GM21619 (cell line): ENCODE measurements around the gene AZU1.
"Not testable (repeated sequence)": the region's sequence is repeated elsewhere in the genome, so short reads cannot be mapped to it uniquely, and the experiment has no call there.

Experiments used
- ATAC-seq: cut with Tn5 transposase; IDR thresholded peaks from one replicate; pipeline ENCODE4 v1.9.1; 2021; ENCODE audit not compliant: unreplicated experiment

Gene AZU1

GRCh38 chr19:852136-853013 lies 24.7 kb downstream of the AZU1 start, which contains the start of gene ELANE:
Gene ELANE (plus strand): TSS chr19:852303. CDS start chr19:852329, 26 bp downstream.
- no peak for ATAC-seq

GRCh38 chr19:853014-853585 lies 25.5 kb downstream of the AZU1 start:
- ATAC-seq, result no peak

DNA sequence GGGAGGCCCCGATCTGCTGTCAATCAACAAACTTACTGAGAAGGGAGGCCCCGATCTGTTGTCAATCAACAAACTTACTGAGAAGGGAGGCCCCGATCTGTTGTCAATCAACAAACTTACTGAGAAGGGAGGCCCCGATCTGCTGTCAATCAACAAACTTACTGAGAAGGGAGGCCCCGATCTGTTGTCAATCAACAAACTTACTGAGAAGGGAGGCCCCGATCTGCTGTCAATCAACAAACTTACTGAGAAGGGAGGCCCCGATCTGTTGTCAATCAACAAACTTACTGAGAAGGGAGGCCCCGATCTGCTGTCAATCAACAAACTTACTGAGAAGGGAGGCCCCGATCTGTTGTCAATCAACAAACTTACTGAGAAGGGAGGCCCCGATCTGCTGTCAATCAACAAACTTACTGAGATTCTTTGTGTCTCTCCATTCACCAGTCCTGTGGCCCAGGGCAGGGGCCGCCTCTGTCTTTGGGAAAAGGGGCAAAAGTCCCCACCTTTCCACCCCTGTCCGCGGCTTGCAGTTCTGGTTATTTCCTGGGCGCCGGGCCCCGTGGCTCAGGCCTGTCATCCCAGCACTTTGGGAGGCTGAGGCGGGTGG lies 26.1 kb downstream of the AZU1 start:
- ATAC-seq, result not testable (repeated sequence)

DNA sequence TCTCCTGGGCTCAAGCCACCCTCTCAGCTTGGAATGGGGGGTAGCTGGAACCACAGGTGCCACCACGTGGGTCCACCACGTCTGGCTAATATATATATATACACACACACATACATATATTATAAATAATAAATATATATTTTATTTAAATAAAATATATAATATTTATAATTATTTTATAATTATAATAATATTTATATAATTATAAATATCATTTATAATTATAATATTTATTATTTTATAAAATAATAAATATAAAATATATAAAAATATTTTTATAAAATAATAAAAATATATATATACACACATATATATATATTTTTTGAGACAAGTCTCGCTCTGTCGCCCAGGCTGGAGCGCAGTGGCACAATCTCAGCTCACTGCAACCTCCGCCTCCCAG lies 26.9 kb downstream of the AZU1 start:
- no peak for ATAC-seq

- ATAC-seq, result no peak
These were observed 27.5 kb downstream of the AZU1 start for GRCh38 chr19:855142-855541.

DNA sequence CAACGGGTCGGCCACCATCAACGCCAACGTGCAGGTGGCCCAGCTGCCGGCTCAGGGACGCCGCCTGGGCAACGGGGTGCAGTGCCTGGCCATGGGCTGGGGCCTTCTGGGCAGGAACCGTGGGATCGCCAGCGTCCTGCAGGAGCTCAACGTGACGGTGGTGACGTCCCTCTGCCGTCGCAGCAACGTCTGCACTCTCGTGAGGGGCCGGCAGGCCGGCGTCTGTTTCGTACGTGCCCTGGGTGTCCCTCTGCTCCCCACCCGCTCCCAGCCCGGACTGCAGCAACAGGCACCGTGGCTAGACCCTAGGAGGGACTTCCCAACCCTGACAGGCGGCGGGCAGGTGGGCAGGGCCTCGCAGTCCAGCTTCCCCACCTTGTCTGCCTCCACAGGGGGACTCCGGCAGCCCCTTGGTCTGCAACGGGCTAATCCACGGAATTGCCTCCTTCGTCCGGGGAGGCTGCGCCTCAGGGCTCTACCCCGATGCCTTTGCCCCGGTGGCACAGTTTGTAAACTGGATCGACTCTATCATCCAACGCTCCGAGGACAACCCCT lies 28.0 kb downstream of the AZU1 start:
- ATAC-seq, result no peak

GRCh38 chr19:858284-858683 lies 30.6 kb downstream of the AZU1 start:
- ATAC-seq, result no peak

GRCh38 chr19:858868-859843 lies 31.5 kb downstream of the AZU1 start, which contains the start of gene CFD:
Gene CFD (plus strand): TSS chr19:859664. CDS start chr19:859690, 26 bp downstream.
- no peak for ATAC-seq

GRCh38 chr19:861141-861755 lies 33.6 kb downstream of the AZU1 start:
- ATAC-seq, result no peak

DNA sequence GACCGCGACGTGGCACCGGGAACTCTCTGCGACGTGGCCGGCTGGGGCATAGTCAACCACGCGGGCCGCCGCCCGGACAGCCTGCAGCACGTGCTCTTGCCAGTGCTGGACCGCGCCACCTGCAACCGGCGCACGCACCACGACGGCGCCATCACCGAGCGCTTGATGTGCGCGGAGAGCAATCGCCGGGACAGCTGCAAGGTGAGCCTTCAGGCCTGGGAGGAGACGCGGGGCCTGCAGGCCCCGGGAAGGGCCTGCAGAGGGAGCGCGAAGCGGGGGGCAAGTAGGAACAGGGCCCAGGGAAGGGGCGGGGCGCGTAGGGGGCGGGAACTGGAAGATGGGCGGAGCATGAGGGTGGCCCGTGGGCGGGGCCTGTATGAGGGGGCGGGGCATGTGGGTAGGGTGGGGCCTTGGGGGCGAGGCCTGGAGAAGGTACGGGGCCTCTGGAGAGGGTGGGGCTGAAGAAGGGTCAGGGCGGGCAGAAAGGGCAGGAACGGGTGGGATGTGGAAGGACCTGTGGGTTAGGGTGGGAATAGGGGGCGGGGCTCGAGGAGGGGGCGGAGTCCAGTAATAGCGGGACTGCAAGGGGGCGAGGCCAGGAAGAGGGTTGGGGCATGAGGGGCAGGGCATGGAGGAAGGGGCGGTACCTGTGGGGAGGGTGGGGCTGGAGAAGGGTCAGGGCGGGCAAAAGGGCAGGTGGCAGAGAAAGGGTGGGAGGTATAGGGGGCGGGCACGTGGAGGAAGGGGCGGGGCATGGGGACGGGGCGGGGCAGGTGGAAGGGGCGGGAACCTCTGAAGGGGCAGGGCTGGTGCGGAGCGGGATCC lies 34.3 kb downstream of the AZU1 start:
- no peak for ATAC-seq

GRCh38 chr19:862581-863314 lies 35.1 kb downstream of the AZU1 start:
- ATAC-seq, result no peak

- ATAC-seq, result no peak
These were observed 35.6 kb downstream of the AZU1 start for GRCh38 chr19:863315-863620.

DNA sequence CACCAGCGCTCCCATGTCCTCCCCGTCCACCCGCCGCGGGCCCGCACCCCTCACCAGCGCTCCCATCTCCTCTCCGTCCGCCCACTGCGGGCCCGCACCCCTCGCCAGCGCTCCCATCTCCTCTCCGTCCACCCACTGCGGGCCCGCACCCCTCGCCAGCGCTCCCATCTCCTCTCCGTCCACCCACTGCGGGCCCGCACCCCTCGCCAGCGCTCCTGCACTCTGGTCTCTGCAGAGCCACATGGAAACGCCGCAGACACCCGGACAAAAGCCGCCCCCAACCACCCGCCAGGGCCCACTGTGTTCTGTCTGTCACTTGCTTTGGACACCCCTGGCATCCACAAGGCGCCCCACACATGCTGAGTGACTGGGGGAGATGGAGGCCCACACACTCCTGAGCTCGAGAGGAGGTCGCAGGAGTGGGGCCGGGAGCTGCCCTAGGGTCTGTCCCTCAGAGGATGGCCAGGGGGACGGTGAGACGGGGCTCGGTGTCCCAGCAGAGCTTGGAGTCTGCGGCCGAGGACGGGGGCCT lies 39.2 kb downstream of the AZU1 start:
- ATAC-seq, result no peak

DNA sequence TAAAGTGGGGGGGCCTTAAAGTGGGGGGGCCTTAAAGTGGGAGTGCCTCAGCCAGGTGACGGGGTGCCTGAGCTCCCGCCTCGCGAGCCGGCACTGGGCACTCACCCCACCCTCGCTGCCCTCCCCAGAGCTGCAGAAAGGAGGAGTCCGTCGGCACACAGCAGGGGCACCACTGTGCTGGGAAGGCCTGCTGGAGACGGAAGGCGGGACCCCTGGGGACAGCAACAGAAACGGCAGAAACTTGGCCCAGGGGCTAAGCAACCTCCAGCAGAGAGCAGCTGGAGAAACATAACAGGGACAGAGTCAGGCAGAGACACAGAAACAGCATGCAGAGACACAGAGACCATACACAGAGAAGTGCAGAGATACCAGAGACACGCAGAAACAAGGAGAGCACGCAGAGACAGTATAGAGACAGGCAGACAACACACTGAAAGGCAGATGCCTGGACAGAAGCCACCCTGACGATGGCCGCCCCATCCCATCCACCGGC lies 39.7 kb downstream of the AZU1 start:
- no peak for ATAC-seq

DNA sequence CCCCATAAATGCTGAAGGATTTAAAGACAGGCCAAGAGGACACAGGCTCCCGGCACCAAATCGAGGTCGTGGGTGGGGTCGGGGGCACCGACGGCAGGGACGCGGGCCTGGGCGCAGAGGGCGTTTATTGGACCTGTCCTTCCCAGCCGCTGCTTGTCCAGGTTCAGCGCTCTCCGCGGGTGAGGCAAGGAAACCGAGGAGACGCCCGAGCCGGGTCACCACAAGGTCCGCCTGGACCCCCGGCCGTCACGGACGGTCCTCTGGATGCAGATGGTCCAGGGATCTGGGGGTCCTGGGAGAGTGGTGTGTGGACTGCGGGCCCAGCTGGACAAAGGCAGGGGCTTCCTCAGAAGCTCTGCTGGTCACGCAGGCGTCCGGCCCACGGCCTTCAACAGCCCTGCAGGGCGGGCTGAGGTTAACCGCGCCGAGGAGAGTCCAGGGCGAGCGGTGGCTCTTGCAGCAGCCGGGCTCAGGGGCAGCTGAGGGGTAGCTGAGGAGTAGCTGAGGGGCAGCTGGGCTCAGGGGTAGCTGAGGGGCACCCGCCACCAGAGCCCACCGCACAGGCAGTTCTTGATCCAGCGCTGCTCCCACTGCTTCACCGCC lies 40.3 kb downstream of the AZU1 start:
- ATAC-seq, result no peak

- ATAC-seq, result no peak
These were observed 41.0 kb downstream of the AZU1 start for GRCh38 chr19:868458-869244.
